ENCODE measurements around the gene VPS41. TPM values are rescaled to one million over a fixed set of nuclear protein-coding genes. Genes with fewer than 3 reads are reported as not detected.

The VPS41 gene
- total and polyA plus RNA-seq, 2 of the 13 experiments (the other 11 are each of a cell fraction or from before 2014, with no cell fraction given): 12.1 to 43.4 TPM

DNA sequence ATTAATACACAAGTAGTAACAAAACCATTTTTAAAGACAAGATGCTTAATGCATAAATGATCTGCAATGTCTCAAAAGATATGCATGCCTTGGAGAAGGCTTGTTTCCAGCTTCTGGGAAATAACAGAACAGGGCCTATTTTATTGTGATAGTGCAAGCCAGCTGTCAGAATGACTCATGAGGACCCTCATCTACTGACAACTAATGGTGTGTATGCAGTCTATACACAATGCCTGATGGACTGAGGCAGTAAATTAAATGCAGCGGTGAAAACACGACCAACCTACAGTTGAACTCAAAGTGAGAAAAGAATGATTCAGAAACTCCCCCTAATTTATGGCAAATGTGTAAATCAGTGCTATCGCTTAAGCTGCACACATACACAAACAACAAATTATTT lies 46.3 kb downstream of the VPS41 start (continued):
- no peak for TF ChIP-seq ZBTB40 (IDR thresholded peaks at IDR 0.05)
- TF ChIP-seq ZBTB40 (CRISPR knock-in tag; IDR thresholded peaks at IDR 0.05): no peak
- no peak for TF ChIP-seq DNMT1 (CRISPR knock-in tag; IDR thresholded peaks at IDR 0.05)
- TF ChIP-seq ZNF75D (CRISPR knock-in tag; IDR thresholded peaks at IDR 0.05; ENCODE audit: borderline replicate concordance): no peak
- TF ChIP-seq ZNF17 (CRISPR knock-in tag; IDR thresholded peaks at IDR 0.05): no peak
- no peak for TF ChIP-seq TFAP4 (IDR thresholded peaks at IDR 0.05; ENCODE audit: borderline replicate concordance, low read depth)
- no peak for TF ChIP-seq SMARCE1 (IDR thresholded peaks at IDR 0.05; ENCODE audit: borderline replicate concordance)
- no peak for TF ChIP-seq ZFX (CRISPR knock-in tag; IDR thresholded peaks at IDR 0.05; ENCODE audit: low read depth)
- no peak for TF ChIP-seq ZFP41 (CRISPR knock-in tag; IDR thresholded peaks at IDR 0.05; ENCODE audit: borderline replicate concordance)
- TF ChIP-seq ZIK1 (CRISPR knock-in tag; IDR thresholded peaks at IDR 0.05; ENCODE audit: borderline replicate concordance, low read depth): no peak
- no peak for TF ChIP-seq JUN (CRISPR knock-in tag; IDR thresholded peaks at IDR 0.05)
- no peak for TF ChIP-seq SMYD3 (CRISPR knock-in tag; IDR thresholded peaks at IDR 0.05)

All from HepG2 (cell line).